ENCODE measurements around the gene TMPRSS12. TPM values are rescaled to one million over a fixed set of nuclear protein-coding genes. Genes with fewer than 3 reads are reported as not detected.
A peak's percentile ranks its signal among the peaks of the same experiment; 100 is the strongest.

Gene TMPRSS12
- total and polyA plus RNA-seq, 2 experiments from 2014 or later = not detected

GRCh38 chr12:50929831-50930230, 87.1 kb downstream of the TMPRSS12 start:
- Histone ChIP-seq H3K27ac (ENCODE audit: low read depth) (no peak overlapping the region), H3F3A (replicated peaks; ENCODE audit: low read depth) (0 out of 2 replicates have a peak, but pooled peaks cover 6% of the 10 kb centered on the region), H3K4me1 (ENCODE audit: insufficient read depth) (peaks cover 64% of the 10 kb centered on the region), H2AFZ (no peak overlapping the region), H4K20me1 (replicated peaks; ENCODE audit: insufficient read depth) (no peaks in the 10 kb centered on the region), H3K4me3 (no peak overlapping the region), H3K27me3 (ENCODE audit: insufficient read depth) (no peaks in the 10 kb centered on the region), H3K79me2 (replicated peaks; ENCODE audit: insufficient read depth) (peaks cover 48% of the 10 kb centered on the region), H3K4me2 (peak overlapping the region; percentile 42; the same call in 1 of the 2 replicates), H3K9me2 (ENCODE audit: insufficient read depth) (no peaks in the 10 kb centered on the region), H3K36me3 (ENCODE audit: insufficient read depth) (no peaks in the 10 kb centered on the region; the same call in 1 of the 2 replicates)
- Mint-ChIP-seq H3K36me3 (ENCODE audit: low read depth) (peaks cover 21% of the 10 kb centered on the region), H3K4me3 (no peak overlapping the region), H3K9me3 (no peaks in the 10 kb centered on the region), H3K27me3 (ENCODE audit: insufficient read depth, low read depth, poor library complexity) (peaks cover 6% of the 10 kb centered on the region), H3K27ac (no peak overlapping the region; the same call in 1 of the 2 replicates), H3K4me1 (peaks cover 37% of the 10 kb centered on the region)
- ATAC-seq = peak; percentile 16; the same call in 1 of the 3 replicates
- TF ChIP-seq EZH2phosphoT487 (IDR thresholded peaks at IDR 0.05; ENCODE audit: unreplicated experiment) (no peak), CREB1 (CRISPR knock-in tag; IDR thresholded peaks at IDR 0.05; ENCODE audit: low read depth) (no peak), ZNF331 (CRISPR knock-in tag; IDR thresholded peaks at IDR 0.05; ENCODE audit: low read depth) (no peak), CTCF (conservative IDR thresholded peaks at IDR 0.05; ENCODE audit: low read depth in 2 of 2) (no peak), STAT1 (IDR thresholded peaks at IDR 0.05; ENCODE audit: unreplicated experiment) (no peak), JUNB (IDR thresholded peaks at IDR 0.05; ENCODE audit: unreplicated experiment) (no peak), EZH2 (IDR thresholded peaks at IDR 0.05; ENCODE audit: low read depth, unreplicated experiment) (no peak), ZNF114 (CRISPR knock-in tag; IDR thresholded peaks at IDR 0.05) (no peak), ETS1 (IDR thresholded peaks at IDR 0.05) (no peak), REST (IDR thresholded peaks at IDR 0.05; ENCODE audit: unreplicated experiment) (no peak), NANOG (IDR thresholded peaks at IDR 0.05; ENCODE audit: borderline replicate concordance) (no peak), ZNF462 (CRISPR knock-in tag; IDR thresholded peaks at IDR 0.05) (no peak), POLR2AphosphoS5 (IDR thresholded peaks at IDR 0.05; ENCODE audit: low read depth) (no peak)
- DNase-seq (ENCODE audit: low spot score) = no peak
